ENCODE measurements around the gene RPL32.
"Not testable (repeated sequence)": the region's sequence is repeated elsewhere in the genome, so short reads cannot be mapped to it uniquely, and the experiment has no call there.

RPL32 gene

DNA sequence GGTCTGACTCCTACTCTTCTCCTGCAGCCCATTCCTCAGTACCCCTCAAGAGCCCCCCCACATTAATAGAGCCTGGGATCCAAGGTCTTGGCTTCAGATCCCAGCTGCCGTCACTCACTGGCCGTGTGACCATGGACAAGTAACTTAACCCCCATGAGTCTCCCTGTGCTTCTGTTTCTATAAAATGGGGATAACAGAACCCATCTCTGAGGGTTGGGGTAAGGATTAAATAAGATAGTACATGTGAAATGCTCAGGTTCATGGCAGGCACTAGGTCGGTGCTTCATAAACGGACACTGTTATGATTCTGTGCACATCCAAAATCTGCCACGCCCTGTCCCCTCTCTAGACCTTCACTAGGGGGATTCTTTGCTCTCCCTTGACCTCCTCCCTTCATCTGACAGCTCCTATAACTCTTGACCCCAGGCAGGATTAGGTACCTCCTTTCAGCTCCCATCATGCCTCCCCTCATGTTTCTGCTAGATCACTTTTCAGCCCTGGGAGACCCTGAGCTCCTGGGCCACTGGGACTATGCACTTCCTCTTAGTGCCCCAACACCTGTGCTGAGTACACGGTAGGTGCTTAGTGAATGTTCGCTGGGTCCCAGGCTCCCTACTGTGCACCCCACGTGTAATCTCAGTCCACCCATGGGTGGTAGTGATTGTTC, 43.3 kb downstream of the RPL32 start:
- H3K9me3 ChIP-seq (ENCODE audit: control insufficient read depth, low read depth, low read length) = no peaks in the 10 kb centered on the region
- no peaks in the 10 kb centered on the region for H3K4me1 ChIP-seq (ENCODE audit: control insufficient read depth, low read depth, low read length)
- H3K27me3 ChIP-seq (ENCODE audit: control insufficient read depth, insufficient read depth, low read length) = no peaks in the 10 kb centered on the region
- H3K27ac ChIP-seq (ENCODE audit: low read length) = no peak overlapping the region
- H3K4me3 ChIP-seq (ENCODE audit: low read length) = no peak overlapping the region
- no peaks in the 10 kb centered on the region for H3K36me3 ChIP-seq (ENCODE audit: control insufficient read depth, low read depth, low read length)
- no peak overlapping the region for H3K9ac ChIP-seq (ENCODE audit: low read length)

DNA sequence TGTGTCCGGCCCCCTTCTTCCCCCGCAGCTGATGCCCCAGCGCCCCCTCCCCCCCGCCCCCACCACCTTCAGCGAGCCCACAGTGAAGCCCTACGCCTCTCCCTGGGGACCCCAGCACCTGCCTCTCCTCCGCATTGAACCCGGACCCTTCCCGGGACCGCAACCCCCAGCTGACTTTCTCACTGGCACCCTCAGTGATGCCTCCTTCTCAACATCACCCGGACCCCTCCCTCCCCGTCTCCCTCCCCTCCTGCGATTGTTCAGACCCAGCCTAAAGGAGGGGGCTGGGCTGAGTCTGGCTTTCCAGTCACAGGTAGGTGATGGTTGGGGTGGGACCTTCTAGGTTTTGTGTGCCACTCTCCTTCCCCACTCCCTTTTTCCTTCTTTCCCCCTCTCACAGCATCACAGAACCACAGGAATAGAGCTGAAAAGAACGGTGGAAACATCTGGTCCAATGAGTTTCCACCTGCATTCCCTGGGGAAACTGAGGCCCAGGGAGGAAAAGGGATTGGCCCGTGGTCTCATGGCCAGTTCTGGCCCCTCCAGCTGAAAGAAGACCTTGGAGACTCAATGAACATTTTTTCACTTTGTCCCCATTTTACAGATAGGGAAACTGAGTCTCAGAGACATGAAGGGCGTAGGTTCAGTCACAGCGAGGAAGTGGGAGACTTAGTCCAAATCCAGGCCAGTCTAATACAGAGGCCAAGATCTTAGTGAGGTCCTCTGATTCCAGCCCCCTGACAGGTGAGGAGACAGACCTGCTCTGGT, 44.1 kb downstream of the RPL32 start:
- Histone ChIP-seq H3K4me3 (ENCODE audit: low read length) (peak overlapping the region; percentile 79), H3K9ac (ENCODE audit: low read length) (peak overlapping the region; percentile 71), H3K27me3 (ENCODE audit: control insufficient read depth, insufficient read depth, low read length) (no peaks in the 10 kb centered on the region), H3K9me3 (ENCODE audit: control insufficient read depth, low read depth, low read length) (no peaks in the 10 kb centered on the region), H3K27ac (ENCODE audit: low read length) (no peak overlapping the region), H3K36me3 (ENCODE audit: control insufficient read depth, low read depth, low read length) (no peaks in the 10 kb centered on the region), H3K4me1 (ENCODE audit: control insufficient read depth, low read depth, low read length) (no peaks in the 10 kb centered on the region)

DNA sequence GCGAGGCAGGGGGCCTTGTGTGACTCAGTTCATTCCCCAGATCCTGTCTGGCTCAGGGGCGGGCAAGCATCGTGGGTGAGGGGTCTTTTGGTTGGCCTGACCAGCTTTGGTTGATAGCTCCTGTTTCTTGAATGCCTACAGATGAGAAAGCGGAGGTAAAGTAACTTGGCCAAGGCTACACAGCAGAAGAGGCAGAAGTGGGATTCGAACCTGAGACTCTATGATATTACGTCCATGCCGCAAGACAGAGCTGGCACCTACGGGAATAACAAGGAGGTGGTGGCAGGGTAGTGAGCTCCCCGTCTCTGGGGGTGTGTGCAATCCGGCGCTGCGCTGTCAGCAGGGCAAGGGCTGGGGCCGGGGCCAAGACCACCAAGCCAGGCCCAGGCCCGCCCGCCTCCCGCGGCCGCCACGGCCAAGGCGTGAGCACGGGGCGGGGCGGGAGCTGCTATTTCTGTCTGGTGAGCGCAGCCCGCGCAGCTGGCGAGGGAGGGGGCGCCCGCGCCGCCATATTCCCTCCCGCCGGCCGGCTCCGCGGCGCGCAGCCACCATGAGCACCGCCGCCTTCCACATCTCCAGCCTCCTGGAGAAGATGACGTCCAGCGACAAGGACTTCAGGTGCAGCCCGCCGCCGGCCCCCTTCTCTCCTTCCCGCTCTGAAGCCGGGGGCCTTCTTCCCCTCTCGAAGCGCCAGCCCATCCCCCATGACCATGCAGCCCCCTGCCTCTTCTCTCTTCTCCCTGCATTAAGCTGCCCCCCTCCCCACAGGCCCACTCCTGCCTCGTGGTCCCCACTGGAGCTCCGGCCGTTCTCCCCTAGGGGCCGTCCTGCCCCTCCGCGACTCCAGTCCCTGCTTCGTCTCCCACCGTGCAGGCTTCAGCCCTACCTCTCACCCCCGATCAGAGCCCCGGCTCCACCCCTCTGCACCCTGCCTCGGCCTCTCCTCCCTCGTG, 44.9 kb downstream of the RPL32 start, which contains the start of gene CAND2:
CAND2 (plus strand) TSS at position 510 of the 953 bp plus-strand sequence; CDS start at position 551, 41 bp downstream.
- peak within 1 kb of the TSS; percentile 79 for H3K4me3 ChIP-seq (ENCODE audit: low read length)
- H3K9ac ChIP-seq (ENCODE audit: low read length) = peak within 1 kb of the TSS; percentile 71
- H3K9me3 ChIP-seq (ENCODE audit: control insufficient read depth, low read depth, low read length) = no peaks in the 10 kb centered on the region
- no peak within 1 kb of the TSS for H3K27ac ChIP-seq (ENCODE audit: low read length)
- no peaks in the 10 kb centered on the region for H3K27me3 ChIP-seq (ENCODE audit: control insufficient read depth, insufficient read depth, low read length)
- H3K36me3 ChIP-seq (ENCODE audit: control insufficient read depth, low read depth, low read length) = no peaks in the 10 kb centered on the region
- H3K4me1 ChIP-seq (ENCODE audit: control insufficient read depth, low read depth, low read length) = no peaks in the 10 kb centered on the region

DNA sequence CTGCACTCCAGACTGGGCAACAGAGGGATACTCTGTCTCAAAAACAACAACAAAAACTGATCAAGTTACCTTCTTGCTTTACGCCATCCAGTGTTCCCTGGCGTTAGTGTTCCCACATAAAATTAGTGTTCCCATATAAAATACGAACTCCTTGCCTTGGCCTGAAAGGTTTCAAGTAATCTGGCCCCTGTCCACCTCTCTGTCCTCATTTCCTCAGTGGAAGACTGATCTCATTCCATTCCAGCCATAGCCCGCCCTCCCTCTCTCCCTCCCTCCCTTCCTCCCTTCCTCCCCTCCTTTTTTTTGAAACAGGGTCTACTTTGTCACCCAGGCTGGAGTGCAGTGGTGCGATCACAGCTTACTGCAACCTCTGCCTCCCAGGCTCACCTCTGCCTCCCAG, 47.7 kb downstream of the RPL32 start:
- Histone ChIP-seq H3K9ac (ENCODE audit: low read length) (no peak overlapping the region), H3K27me3 (ENCODE audit: control insufficient read depth, insufficient read depth, low read length) (no peaks in the 10 kb centered on the region), H3K9me3 (ENCODE audit: control insufficient read depth, low read depth, low read length) (no peaks in the 10 kb centered on the region), H3K4me3 (ENCODE audit: low read length) (no peak overlapping the region), H3K27ac (ENCODE audit: low read length) (no peak overlapping the region), H3K36me3 (ENCODE audit: control insufficient read depth, low read depth, low read length) (no peaks in the 10 kb centered on the region), H3K4me1 (ENCODE audit: control insufficient read depth, low read depth, low read length) (no peaks in the 10 kb centered on the region)

DNA sequence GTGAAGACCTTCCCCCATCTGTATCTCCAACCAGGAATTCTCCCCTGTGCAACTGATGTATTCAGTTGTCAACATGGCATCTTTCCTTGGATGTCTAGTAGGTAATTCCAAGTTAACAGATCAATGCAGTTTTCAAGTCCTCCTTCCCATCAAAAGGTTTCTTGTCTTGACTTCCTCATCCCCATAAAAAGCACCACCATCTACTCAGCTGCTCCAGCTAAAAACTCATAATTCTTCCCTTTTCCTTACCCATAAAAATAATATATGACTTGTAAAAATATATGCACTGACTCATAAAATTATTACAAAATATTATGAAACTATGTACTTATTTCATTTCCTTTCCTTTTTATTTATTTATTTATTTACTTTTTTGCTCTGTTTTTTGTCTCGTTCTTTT, 49.9 kb downstream of the RPL32 start:
- Histone ChIP-seq H3K4me3 (ENCODE audit: low read length) (no peak overlapping the region), H3K27me3 (ENCODE audit: control insufficient read depth, insufficient read depth, low read length) (no peaks in the 10 kb centered on the region), H3K36me3 (ENCODE audit: control insufficient read depth, low read depth, low read length) (no peaks in the 10 kb centered on the region), H3K9me3 (ENCODE audit: control insufficient read depth, low read depth, low read length) (no peaks in the 10 kb centered on the region), H3K4me1 (ENCODE audit: control insufficient read depth, low read depth, low read length) (no peaks in the 10 kb centered on the region), H3K9ac (ENCODE audit: low read length) (no peak overlapping the region), H3K27ac (ENCODE audit: low read length) (no peak overlapping the region)

DNA sequence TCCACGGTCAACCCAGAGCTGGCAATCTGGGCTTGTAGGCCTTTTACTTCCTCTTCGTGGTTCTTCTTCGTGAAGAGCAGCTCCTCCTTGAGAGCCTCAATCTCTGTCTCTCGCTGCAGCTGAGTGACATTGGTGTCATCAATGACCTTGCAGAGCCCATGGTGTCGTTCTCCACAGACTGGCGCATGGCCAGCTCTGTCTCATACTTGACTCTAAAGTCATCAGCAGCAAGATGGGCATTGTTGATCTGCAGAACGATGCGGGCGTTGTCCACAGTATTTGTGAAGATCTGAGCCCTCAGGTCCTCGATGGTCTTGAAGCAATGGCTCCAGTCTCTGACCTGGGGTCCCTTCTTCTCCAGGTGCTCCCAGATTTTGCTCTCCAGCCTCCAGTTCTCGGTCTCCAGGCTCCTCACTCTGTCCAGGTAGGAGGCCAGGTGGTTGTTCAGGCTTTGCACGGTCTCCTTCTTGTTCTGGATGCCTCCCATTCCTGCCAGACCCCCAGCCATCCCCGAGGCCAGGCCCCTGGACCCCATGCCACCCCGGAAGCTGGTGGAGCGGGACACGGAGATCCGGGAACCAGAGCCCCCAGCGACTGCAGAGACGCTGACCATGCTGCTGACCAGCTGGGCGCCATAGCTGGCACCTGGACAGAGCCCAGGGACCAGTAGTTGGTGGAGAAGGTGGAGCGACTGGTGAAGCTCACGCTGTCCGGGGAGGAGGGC, 53.2 kb downstream of the RPL32 start:
- not testable (repeated sequence) for H3K9me3 ChIP-seq (ENCODE audit: control insufficient read depth, low read depth, low read length); H3K27ac ChIP-seq (ENCODE audit: low read length); H3K4me3 ChIP-seq (ENCODE audit: low read length); H3K4me1 ChIP-seq (ENCODE audit: control insufficient read depth, low read depth, low read length); H3K27me3 ChIP-seq (ENCODE audit: control insufficient read depth, insufficient read depth, low read length); H3K36me3 ChIP-seq (ENCODE audit: control insufficient read depth, low read depth, low read length); H3K9ac ChIP-seq (ENCODE audit: low read length)

DNA sequence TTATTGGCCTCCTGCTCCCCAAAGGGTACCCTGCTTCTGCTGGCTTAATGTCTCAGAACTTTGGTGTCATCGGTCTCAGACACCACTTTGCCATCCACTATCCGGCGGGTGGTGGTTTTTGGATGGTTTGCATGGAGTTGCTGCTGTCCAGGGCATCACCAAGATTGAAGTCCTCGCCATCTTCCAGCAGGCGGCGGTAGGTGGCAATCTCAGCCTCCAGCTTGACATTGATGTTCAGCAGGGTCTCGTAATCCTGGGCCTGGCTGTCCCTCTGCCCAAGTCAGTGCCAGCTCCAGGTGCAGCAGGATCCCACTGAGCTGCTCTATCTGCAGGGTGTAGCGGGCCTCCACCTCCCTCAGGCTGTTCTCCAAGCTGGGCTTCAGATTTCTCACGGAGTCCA, 54.0 kb downstream of the RPL32 start:
- not testable (repeated sequence) for H3K27me3 ChIP-seq (ENCODE audit: control insufficient read depth, insufficient read depth, low read length); H3K9me3 ChIP-seq (ENCODE audit: control insufficient read depth, low read depth, low read length); H3K4me3 ChIP-seq (ENCODE audit: low read length); H3K9ac ChIP-seq (ENCODE audit: low read length); H3K27ac ChIP-seq (ENCODE audit: low read length); H3K36me3 ChIP-seq (ENCODE audit: control insufficient read depth, low read depth, low read length)
- peaks cover 14% of the 10 kb centered on the region for H3K4me1 ChIP-seq (ENCODE audit: control insufficient read depth, low read depth, low read length)

DNA sequence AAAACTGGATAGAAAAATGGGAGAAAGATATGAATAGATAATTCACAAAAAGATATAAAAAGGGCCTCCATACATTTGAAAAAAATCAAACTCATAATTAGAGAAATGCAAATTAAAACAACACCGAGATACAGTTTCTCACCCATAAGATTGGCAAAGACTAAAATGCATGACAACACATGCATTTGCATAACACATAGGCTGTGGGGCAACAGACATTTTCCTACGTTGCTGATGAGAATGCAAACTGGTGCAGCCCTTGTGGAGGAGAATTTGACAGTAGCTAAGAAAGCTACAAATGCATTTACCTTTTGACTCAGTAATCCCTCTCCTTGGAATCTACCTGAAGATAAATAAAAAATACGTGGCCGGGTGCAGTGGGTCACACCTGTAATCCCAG, 56.3 kb downstream of the RPL32 start:
- peaks cover 19% of the 10 kb centered on the region for H3K4me1 ChIP-seq (ENCODE audit: control insufficient read depth, low read depth, low read length)
- H3K36me3 ChIP-seq (ENCODE audit: control insufficient read depth, low read depth, low read length) = no peaks in the 10 kb centered on the region
- no peaks in the 10 kb centered on the region for H3K9me3 ChIP-seq (ENCODE audit: control insufficient read depth, low read depth, low read length)
- no peak overlapping the region for H3K4me3 ChIP-seq (ENCODE audit: low read length)
- no peak overlapping the region for H3K27ac ChIP-seq (ENCODE audit: low read length)
- no peaks in the 10 kb centered on the region for H3K27me3 ChIP-seq (ENCODE audit: control insufficient read depth, insufficient read depth, low read length)
- H3K9ac ChIP-seq (ENCODE audit: low read length) = no peak overlapping the region

Data from iPS-18a (cell line).